ENCODE results near the gene REEP1. TPM values are rescaled to one million over a fixed set of nuclear protein-coding genes. Genes with fewer than 3 reads are reported as not detected.
A peak's percentile ranks its signal among the peaks of the same experiment; 100 is the strongest.

Gene REEP1
- total RNA-seq, 1 donor = 0.36 TPM

GRCh38 chr2:86221066-86221684 lies 116.3 kb downstream of the REEP1 start:
- Histone ChIP-seq H4K20me1 (ENCODE audit: insufficient read depth, low read length) (no peaks in the 10 kb centered on the region), H2AFZ (ENCODE audit: low read length) (no peak overlapping the region), H3K4me2 (ENCODE audit: insufficient read depth, low read length) (no peak overlapping the region), H3K9me3 (ENCODE audit: low read depth, low read length) (no peaks in the 10 kb centered on the region), H3K27ac (ENCODE audit: low read depth, low read length) (no peak overlapping the region), H3K4me1 (ENCODE audit: insufficient read depth, low read length) (peaks cover 32% of the 10 kb centered on the region), H3K36me3 (ENCODE audit: insufficient read depth, low read length) (no peaks in the 10 kb centered on the region), H3K27me3 (ENCODE audit: insufficient read depth, low read length) (no peaks in the 10 kb centered on the region), H3K4me3 (ENCODE audit: insufficient read depth, low read length) (no peak overlapping the region), H3K79me2 (ENCODE audit: insufficient read depth, low read length) (no peaks in the 10 kb centered on the region)
- no peak for DNase-seq (ENCODE audit: insufficient read length, low spot score, missing footprints)
- peak; percentile 96 for TF ChIP-seq CTCF (IDR thresholded peaks at IDR 0.05; ENCODE audit: extremely low read depth, low read depth, low read length)

GRCh38 chr2:86219896-86220295 lies 117.5 kb downstream of the REEP1 start:
- DNase-seq (ENCODE audit: insufficient read length, low spot score, missing footprints) = no peak
- Histone ChIP-seq H4K20me1 (ENCODE audit: insufficient read depth, low read length) (no peaks in the 10 kb centered on the region), H3K4me3 (ENCODE audit: insufficient read depth, low read length) (no peak overlapping the region), H2AFZ (ENCODE audit: low read length) (no peak overlapping the region), H3K79me2 (ENCODE audit: insufficient read depth, low read length) (no peaks in the 10 kb centered on the region), H3K4me2 (ENCODE audit: insufficient read depth, low read length) (no peak overlapping the region), H3K27ac (ENCODE audit: low read depth, low read length) (no peak overlapping the region), H3K9me3 (ENCODE audit: low read depth, low read length) (no peaks in the 10 kb centered on the region), H3K27me3 (ENCODE audit: insufficient read depth, low read length) (no peaks in the 10 kb centered on the region), H3K4me1 (ENCODE audit: insufficient read depth, low read length) (peaks cover 36% of the 10 kb centered on the region), H3K36me3 (ENCODE audit: insufficient read depth, low read length) (no peaks in the 10 kb centered on the region)
- TF ChIP-seq CTCF (IDR thresholded peaks at IDR 0.05; ENCODE audit: extremely low read depth, low read depth, low read length) = no peak

GRCh38 chr2:86218124-86218523 lies 119.3 kb downstream of the REEP1 start:
- H3K79me2 ChIP-seq (ENCODE audit: insufficient read depth, low read length) = no peaks in the 10 kb centered on the region
- DNase-seq (ENCODE audit: insufficient read length, low spot score, missing footprints) = no peak
- H3K4me2 ChIP-seq (ENCODE audit: insufficient read depth, low read length) = no peak overlapping the region
- H4K20me1 ChIP-seq (ENCODE audit: insufficient read depth, low read length) = no peaks in the 10 kb centered on the region
- TF ChIP-seq CTCF (IDR thresholded peaks at IDR 0.05; ENCODE audit: extremely low read depth, low read depth, low read length) = no peak
- H3K27ac ChIP-seq (ENCODE audit: low read depth, low read length) = no peak overlapping the region
- H3K36me3 ChIP-seq (ENCODE audit: insufficient read depth, low read length) = no peaks in the 10 kb centered on the region
- no peaks in the 10 kb centered on the region for H3K9me3 ChIP-seq (ENCODE audit: low read depth, low read length)
- peaks cover 27% of the 10 kb centered on the region for H3K4me1 ChIP-seq (ENCODE audit: insufficient read depth, low read length)
- H2AFZ ChIP-seq (ENCODE audit: low read length) = no peak overlapping the region
- H3K27me3 ChIP-seq (ENCODE audit: insufficient read depth, low read length) = no peaks in the 10 kb centered on the region
- no peak overlapping the region for H3K4me3 ChIP-seq (ENCODE audit: insufficient read depth, low read length)

GRCh38 chr2:86216575-86217555 lies 120.6 kb downstream of the REEP1 start:
- H3K27ac ChIP-seq (ENCODE audit: low read depth, low read length) = peak overlapping the region; percentile 85
- peaks cover 7% of the 10 kb centered on the region for H3K36me3 ChIP-seq (ENCODE audit: insufficient read depth, low read length)
- H3K4me2 ChIP-seq (ENCODE audit: insufficient read depth, low read length) = peak overlapping the region; percentile 96
- no peak for TF ChIP-seq CTCF (IDR thresholded peaks at IDR 0.05; ENCODE audit: extremely low read depth, low read depth, low read length)
- peak; percentile 85 for DNase-seq (ENCODE audit: insufficient read length, low spot score, missing footprints)
- no peaks in the 10 kb centered on the region for H4K20me1 ChIP-seq (ENCODE audit: insufficient read depth, low read length)
- no peaks in the 10 kb centered on the region for H3K9me3 ChIP-seq (ENCODE audit: low read depth, low read length)
- peak overlapping the region; percentile 70 for H3K4me3 ChIP-seq (ENCODE audit: insufficient read depth, low read length)
- H3K4me1 ChIP-seq (ENCODE audit: insufficient read depth, low read length) = peaks cover 21% of the 10 kb centered on the region
- H2AFZ ChIP-seq (ENCODE audit: low read length) = peak overlapping the region; percentile 92
- no peaks in the 10 kb centered on the region for H3K79me2 ChIP-seq (ENCODE audit: insufficient read depth, low read length)
- no peaks in the 10 kb centered on the region for H3K27me3 ChIP-seq (ENCODE audit: insufficient read depth, low read length)

Data from osteoblast (primary cell).